BLaER1 treated with 17β-estradiol and CSF1 and Interleukin-3, amounts not matched to agents 10 nM and 100 nM (cell line): Measurements from ENCODE around the gene PRPH.

ENCODE experiments used
- H3K27ac ChIP-seq, 11 experiments: shearing (Covaris generic); formaldehyde crosslinking; 2 replicates each; pipeline ENCODE4 v1.8.1; 2022
- H3K27me3 ChIP-seq, 11 experiments: shearing (Covaris generic); formaldehyde crosslinking; 2 replicates each; pipeline ENCODE4 v1.8.1; 2022
- H3K36me3 ChIP-seq, 11 experiments: shearing (Covaris generic); formaldehyde crosslinking; 2 replicates each; pipeline ENCODE4 v1.8.1; 2022
- H3K4me1 ChIP-seq, 10 experiments: shearing (Covaris generic); formaldehyde crosslinking; 2 replicates each; pipeline ENCODE4 v1.8.1; 2022
- H3K4me2 ChIP-seq, 11 experiments: shearing (Covaris generic); formaldehyde crosslinking; 2 replicates each; pipeline ENCODE4 v1.8.1; 2022
- H3K4me3 ChIP-seq, 10 experiments: shearing (Covaris generic); formaldehyde crosslinking; 2 replicates each; pipeline ENCODE4 v1.8.1; 2022
- H3K9ac ChIP-seq, 11 experiments: shearing (Covaris generic); formaldehyde crosslinking; 2 replicates each; pipeline ENCODE4 v1.8.1; 2022
- H3K9me3 ChIP-seq, 11 experiments: shearing (Covaris generic); formaldehyde crosslinking; replicated peaks in 1 of 11; 2 replicates each; pipeline ENCODE4 v1.8.1; 2022
- H4K20me1 ChIP-seq, 11 experiments: shearing (Covaris generic); formaldehyde crosslinking; 2 replicates each; pipeline ENCODE4 v1.8.1; 2022
- Cebpa-rat ChIP-seq, 11 experiments: shearing (Covaris generic); IDR thresholded peaks; 2 replicates each; pipeline ENCODE4 v1.8.1; 2022

The PRPH gene

GRCh38 chr12:49347311-49348193, 52.6 kb downstream of the PRPH start:
- TF ChIP-seq Cebpa-rat (IDR thresholded peaks at IDR 0.05) = no peak
- H3K27ac ChIP-seq = no peak overlapping the region
- peak overlapping the region in 7 of 11 experiments; percentile 7 to 69 (median 38); a peak in 8 of 22 replicates for H3K9ac ChIP-seq
- H3K4me1 ChIP-seq = peaks cover 39 to 60% (median 55%) of the 10 kb centered on the region in 10 experiments
- H4K20me1 ChIP-seq = peaks cover 0 to 49% (median 39%) of the 10 kb centered on the region in 11 experiments; a peak in 19 of 22 replicates
- peak overlapping the region; percentile 48 to 70 (median 58) for H3K4me3 ChIP-seq
- no peaks in the 10 kb centered on the region for H3K9me3 ChIP-seq
- peak overlapping the region; percentile 92 to 100 (median 99) for H3K4me2 ChIP-seq
- H3K36me3 ChIP-seq = no peaks in the 10 kb centered on the region
- peaks cover 61 to 72% (median 67%) of the 10 kb centered on the region in 11 experiments for H3K27me3 ChIP-seq
